Stimulated activated CD8-positive, alpha-beta memory T cell treated with anti-CD3 and anti-CD28 coated beads, Interleukin-7, amount 100 ng/mL, for 1 hour (primary cell): ENCODE results near the gene PSMG1.
"Not testable (repeated sequence)": the region's sequence is repeated elsewhere in the genome, so short reads cannot be mapped to it uniquely, and the experiment has no call there.

ENCODE experiments used
- DNase-seq, 2 donors: peaks; one replicate each; pipeline ENCODE4 v3.0.0-alpha.2; 2020; ENCODE audit warnings: low read depth in 2 of 2

PSMG1 gene

GRCh38 chr21:39156024-39156423 lies 27.2 kb downstream of the PSMG1 start:
- no peak for DNase-seq

DNA sequence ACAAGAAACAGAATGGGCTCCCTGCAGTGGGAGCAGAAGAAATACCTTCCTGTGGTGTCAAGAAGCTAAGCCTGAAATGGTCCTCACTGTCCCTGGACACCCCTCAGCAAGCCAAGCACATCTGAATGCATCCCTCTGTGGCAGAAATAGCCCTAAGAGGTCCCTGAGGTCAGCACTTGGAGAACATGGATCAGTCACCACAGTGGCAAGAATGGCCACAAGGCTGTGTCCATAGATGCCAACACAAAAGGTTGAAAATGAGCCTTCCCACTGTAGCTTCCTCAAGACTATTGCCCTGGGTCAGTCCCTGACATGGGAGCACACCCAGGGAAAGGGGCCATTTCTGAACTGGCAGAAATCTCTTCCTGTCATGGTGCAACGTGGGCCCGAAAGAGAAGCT lies 27.7 kb downstream of the PSMG1 start:
- DNase-seq = no peak

- no peak for DNase-seq
Observed at GRCh38 chr21:39153842-39154241, 29.4 kb downstream of the PSMG1 start.

DNA sequence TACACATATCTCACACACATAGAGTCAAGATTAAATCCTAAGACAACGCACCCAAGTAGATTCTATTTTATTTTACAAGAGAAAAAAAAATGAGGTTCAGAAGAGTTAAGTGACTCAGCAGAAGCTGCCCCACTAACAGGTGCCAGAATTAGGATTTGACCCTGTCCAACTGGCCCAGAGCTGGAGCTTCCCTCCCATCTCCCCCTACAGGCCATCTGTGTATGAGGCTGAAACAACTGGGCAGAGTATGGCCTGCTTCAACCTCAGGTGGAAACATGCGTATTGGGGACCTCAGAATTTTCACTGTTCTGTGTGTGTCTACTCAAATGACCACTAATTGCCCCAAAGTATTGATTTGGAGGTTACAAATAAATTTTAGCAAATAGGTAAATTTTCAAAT lies 29.9 kb downstream of the PSMG1 start:
- no peak for DNase-seq

DNA sequence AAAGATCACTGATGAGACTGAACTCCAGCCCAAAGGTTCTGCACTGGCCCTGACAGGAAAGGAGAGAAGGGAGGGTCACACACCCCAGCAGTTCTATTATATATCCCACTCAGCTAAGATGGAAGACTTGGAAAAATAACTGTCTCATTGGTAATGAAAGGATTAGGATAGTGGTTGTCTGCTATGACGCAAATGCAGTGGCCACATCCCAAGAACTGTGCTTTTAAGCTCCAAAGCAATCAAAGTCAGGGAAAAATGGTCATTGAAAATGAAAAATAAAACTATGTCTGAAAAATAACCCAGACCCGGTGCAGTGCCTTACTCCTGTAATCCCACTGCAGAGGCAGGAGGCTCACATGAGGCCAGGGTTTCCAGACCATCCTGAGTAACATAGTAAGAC lies 31.0 kb downstream of the PSMG1 start:
- no peak for DNase-seq

DNA sequence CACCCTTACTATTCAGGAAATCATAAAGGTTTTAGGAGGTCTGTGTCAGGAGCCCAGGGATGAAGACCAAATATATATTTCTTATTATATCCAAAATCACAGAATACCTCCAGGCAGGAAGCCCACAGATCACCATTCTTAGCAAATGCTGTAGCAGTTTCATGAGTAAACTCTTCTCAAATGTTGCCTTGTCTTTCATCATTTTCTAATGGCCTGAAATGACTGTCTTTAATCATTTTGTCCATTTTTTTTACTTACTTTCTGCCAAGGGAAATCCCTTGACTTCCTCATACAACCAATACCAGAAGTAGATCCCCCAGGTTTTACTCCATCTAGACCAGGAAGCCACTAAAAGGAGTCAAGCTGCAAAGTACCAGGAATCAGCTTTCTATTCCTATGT lies 32.4 kb downstream of the PSMG1 start:
- no peak for DNase-seq

DNA sequence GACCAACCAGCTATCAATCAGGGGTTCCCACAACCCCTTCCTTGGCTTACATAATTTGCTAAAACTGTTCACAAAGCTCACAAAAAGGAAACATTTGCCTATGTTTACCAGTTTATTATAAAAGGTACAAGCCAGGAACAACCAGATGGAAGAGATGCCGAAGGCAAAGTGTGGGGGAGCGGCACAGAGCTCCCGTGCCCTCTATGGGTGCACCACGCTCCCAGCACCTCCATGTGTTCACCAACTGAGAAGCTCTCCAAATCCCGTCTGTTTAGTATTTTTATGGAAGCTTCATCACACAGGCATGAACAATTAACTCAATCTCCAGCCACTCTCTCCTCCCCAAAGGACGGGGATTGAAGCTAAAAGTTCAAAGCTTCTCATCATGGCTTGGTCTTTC lies 32.9 kb downstream of the PSMG1 start:
- DNase-seq = no peak

DNA sequence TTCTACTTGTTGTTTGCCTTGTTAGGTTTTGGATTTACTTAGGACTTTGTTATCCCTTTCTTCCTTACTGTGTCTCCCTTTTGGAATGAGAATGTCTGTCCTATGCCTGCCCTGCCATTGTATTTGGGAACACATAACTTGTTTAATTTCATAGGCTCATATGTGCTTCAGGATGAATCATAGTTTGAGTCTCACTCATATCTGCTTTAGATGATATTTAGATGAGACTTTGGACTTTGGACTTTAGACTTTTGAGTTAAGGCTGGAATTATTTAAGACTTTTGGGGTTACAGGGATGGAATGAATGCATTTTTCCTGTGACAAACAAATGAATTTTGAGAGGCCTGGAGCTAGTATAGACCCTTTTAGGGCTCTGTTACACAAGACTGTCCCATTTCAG lies 33.4 kb downstream of the PSMG1 start:
- no peak for DNase-seq

- no peak for DNase-seq
Observed at GRCh38 chr21:39148975-39149374, 34.3 kb downstream of the PSMG1 start.

DNA sequence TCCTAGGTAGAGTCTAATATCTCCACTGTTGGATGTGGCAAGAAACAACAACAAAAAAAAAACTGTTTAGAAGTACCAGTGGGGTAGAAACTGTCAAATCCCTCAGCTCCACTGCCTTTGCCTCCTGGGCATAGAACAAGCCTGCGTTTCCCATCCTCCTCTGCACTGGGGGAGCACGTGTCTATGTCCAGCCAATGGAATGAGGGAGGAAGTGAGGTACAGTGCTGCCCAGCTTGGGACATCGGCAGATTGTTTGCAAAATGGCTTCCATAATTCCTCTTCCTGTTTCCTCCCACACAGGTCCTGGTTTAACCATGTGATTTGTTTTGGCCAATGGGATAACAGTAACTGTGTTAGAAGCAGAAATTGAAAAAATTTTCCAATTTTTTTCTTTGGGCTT lies 39.1 kb downstream of the PSMG1 start:
- DNase-seq = no peak

DNA sequence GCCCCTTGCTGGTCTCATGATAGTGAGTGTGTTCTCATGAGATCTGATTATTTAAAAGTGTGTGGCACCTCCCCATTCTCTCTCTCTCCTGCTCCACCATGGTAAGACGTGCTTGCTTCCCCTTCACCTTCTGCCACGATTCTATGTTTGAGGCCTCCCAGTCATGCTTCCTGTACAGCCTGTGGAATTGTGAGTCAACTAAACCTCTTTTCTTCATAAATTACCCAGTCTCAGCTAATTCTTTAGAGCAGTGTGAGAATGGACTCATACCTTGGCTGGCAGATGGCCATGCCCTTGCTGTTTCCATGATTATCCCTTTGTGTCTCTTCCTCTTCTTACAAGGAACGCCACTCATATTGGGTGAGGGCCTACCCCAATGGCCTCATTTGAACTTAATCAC lies 40.3 kb downstream of the PSMG1 start:
- DNase-seq = no peak

- DNase-seq = no peak
Observed at GRCh38 chr21:39141502-39141901, 41.7 kb downstream of the PSMG1 start.

- no peak for DNase-seq
Observed at GRCh38 chr21:39137248-39138178, 45.7 kb downstream of the PSMG1 start.

DNA sequence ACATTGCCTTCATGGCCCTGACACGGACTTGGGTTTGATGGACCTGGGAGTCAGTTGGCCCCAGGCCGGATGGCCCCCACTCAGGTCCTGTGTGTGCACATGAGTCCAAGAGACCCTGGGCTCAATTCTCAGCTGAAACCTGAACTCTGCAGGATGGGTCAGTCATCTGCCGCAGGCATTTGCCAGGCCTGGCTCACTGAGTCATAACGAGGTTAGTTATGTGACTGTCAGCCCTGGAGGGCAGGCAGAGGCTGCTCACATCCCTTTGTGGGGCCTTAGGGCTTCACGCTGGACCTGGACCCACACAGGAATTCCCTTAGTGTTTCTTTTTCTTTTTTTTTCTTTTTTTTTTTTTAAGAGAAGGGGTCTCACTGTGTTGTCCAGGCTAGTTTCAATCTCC lies 46.5 kb downstream of the PSMG1 start:
- no peak for DNase-seq

- DNase-seq = not testable (repeated sequence)
Observed at GRCh38 chr21:39136138-39136537, 47.1 kb downstream of the PSMG1 start.

DNA sequence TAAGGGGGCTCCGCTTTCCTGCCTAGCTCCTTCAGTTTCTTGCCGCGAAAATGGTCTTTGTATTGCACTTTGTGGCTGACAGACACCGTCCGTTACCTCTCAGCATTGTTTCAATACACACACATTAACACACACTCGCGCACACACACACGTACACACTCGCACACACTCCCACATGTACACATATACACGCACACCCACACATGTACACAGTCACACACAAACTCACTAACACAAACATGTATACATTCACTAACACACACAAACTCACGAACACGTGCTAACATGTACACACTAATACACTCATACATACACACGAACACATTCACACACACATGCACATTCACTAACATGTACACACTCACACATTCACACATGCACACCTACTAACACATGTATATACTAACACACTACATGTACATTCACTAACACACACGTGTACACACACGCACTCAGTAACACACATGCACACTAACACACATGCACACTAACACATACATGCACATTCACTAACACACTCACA lies 48.9 kb downstream of the PSMG1 start:
- DNase-seq = no peak

DNA sequence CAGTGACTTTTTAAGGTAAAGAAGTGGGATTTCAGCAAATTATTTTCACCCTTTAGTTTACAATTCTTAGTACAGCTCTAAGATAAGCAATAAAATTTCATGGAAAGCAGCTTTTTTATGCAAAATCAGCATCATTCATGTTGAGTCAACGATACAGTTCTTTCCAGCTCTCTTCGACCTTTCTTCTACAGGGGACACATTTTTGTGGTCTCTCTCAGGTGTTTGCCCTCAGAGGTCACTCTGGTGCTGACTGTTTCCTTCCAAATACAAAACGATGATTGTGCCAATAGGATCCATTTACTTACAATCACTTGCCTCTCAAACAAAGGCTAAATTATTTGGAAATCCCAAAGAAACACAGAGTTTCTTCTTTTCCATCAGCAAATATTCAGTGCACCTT lies 51.0 kb downstream of the PSMG1 start:
- DNase-seq = no peak

DNA sequence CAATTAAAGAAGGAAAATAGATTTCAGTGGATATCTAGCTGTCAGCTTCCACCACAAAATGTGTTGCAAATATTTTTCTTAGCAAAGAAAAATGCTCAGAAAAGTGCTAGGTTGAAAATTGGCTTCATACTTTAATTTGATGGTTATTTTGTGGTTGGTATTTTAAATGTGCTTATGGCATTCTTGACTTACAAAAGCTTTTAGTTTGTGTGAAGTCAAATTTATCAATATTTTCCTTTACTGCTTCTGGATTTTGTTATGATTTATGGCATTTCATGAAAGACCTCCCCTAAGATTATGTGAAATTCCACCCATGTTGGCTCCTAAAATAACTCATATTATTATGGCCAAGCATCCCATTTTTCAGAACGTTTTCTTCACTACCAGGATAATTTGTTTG lies 51.5 kb downstream of the PSMG1 start:
- DNase-seq = no peak

DNA sequence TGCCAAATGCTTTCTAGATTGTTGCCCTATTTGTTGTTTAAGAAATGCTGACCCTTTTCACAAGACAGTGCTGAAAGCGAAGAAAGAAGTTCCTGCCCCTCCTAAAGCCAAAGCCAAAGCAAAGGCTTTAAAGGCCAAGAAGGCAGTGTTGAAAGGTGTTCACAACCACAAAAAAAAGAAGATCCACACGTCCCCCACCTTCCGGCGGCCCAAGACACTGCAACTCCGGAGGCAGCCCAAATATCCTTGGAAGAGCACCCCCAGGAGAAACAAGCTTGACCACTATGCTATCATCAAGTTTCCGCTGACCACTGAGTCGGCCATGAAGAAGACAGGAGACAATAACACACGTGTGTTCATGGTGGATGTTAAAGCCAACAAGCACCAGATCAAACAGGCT lies 55.7 kb downstream of the PSMG1 start:
- DNase-seq = no peak

- no peak for DNase-seq
Observed at GRCh38 chr21:39126486-39126806, 56.8 kb downstream of the PSMG1 start.

DNA sequence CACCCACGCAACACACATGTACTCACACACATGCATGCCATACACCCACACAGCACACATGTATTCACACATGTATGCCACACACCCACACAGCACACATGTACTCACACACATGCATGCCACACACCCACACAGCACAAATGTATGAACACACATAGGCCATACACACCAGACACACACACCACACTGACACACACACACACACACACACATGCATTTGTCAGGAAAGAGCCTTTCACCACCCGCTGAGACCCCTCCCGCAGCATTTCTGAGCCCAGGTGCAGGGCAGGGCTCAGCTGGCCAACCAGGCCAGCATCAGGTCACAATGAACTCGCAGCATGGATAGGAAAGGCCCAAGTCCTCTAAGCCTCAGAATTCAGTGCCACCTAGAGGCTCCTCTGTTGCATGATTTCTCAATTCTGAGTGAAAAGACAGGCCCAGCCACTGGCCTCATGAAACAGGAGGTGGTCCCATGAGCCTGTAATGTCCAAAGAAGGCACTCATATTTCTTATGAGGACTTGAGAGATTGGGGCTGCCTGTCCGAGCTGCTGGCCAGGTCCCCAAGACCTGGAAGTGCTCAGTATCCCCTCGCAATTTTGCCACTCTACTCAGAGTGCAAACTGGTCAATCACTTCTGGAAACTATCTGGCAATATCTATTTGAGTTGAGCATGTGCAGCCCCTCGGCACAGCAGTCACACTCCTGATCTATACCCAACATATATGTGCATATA lies 57.3 kb downstream of the PSMG1 start:
- no peak for DNase-seq
